Myocyte (in vitro differentiated cells): ENCODE results near the gene HOMER2. TPM values are rescaled to one million over a fixed set of nuclear protein-coding genes. Genes with fewer than 3 reads are reported as not detected.
"Not testable (repeated sequence)": the region's sequence is repeated elsewhere in the genome, so short reads cannot be mapped to it uniquely, and the experiment has no call there.

Experiments used
- DNase-seq: peaks from one replicate; pipeline ENCODE4 v3.0.0-alpha.2; 2012; ENCODE audit warnings: low read depth
- total RNA-seq: library from RNA; depleted of rRNA; stranded (reverse); fragments of >200 nt; gene quantifications from 2 replicates; pipeline ENCODE4 v1.2.3, GENCODE V29; 2014

HOMER2 gene
- total RNA-seq, 1 donor from 2014 or later, result 18.8 TPM

DNA sequence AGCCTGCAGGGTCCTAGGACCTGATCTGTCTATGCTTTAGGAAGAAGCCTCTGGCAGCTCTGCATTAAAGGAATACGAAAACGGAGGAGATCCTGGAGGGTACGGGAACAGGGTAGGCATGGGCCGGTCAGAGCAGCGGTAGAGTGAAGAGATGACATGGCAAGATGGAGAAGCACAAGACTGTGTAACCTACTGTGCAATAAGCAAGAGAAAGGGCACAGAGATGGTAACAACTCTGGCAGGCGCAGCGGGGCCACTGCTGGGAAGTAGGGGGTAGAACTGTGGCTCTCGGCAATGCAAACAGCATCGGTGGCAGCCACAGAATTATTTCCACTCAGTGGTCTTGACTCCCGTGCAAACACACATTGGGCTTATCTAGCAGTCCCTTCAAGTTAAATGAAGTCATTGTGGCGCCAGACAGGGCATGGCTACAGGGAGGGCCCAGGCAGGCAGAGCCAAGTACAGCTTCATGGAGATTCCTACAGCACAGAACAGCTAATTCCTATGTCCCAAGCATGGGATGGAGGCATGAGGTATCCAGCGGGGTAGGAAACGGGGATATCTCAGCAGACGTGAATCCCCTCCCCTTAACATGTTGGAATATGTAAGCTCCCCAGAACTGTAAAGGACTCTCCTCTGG, 114.3 kb downstream of the HOMER2 start:
- no peak for DNase-seq

DNA sequence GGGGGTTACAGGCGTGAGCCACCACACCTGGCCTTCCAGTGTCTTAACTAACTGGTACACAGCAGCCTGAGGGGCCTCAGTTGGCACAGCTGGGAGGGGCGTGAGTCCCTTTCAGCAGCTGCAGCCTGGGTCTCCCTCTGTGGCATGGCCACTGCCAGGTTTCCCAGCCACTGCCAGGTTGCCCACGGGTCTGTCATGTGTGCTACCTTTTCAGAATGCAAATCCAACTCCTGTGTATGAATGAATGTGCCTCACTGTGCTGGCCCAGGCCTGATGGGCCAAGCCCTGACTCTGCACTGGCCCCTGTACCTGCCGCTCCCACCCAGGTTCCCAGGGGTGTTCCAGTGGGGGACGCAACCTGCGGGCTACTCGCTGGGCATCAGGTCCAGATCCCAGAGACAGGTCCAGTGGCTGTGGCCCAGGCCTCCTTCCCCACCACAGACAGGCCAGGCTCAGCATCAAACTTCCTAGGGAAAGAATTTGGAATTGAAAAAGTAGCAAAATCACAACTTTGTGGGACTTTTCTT, 117.1 kb downstream of the HOMER2 start:
- no peak for DNase-seq

DNA sequence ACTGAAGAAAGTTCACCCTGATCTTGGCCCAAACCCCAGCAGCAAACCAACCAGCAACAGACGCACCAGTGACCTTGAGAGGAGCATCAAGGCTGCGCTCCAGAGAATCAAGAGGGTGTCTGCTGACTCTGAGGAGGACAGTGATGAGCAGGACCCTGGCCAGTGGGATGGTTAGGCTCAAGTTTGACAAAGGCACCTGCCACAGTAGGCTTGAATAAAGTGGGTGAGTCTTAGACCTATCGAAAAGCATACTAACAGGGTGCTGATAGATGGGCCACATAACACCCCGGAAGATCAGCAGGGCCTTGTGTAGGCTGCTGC, 119.2 kb downstream of the HOMER2 start:
- no peak for DNase-seq

DNA sequence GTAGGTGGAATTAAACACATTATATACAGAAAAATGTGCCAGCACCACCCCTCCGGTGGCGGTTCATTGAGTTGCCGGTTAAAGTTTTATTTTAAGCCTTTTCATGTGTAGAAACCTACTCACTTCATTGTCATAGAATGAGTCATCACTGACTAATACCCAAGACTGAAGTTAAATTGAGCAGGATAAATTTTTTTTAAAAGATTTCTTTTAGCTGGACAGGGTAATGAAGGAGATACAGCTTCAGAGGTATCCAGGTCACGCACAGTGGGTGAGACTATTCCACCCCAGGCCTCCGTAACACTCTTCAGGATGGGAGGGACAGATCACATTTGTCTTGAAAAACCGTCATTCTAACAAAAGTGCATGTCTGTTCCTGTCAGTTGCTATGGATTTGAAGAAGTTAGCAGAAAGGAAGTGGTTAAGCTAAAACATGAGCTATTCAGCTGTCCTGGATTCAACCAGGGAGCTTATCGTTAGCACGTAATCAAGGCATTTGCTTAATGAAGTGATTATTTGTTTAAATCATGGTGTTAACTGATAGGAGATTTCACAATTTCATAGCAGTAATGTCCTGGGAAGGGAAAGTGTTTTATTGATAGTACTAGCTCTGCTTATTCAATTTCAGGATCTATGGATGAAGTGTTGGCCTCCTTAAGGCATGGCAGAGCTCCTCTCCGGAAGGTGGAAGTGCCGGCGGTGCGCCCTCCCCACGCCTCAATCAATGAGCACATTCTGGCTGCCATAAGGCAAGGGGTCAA, 119.7 kb downstream of the HOMER2 start:
- DNase-seq, result peak; percentile 71

DNA sequence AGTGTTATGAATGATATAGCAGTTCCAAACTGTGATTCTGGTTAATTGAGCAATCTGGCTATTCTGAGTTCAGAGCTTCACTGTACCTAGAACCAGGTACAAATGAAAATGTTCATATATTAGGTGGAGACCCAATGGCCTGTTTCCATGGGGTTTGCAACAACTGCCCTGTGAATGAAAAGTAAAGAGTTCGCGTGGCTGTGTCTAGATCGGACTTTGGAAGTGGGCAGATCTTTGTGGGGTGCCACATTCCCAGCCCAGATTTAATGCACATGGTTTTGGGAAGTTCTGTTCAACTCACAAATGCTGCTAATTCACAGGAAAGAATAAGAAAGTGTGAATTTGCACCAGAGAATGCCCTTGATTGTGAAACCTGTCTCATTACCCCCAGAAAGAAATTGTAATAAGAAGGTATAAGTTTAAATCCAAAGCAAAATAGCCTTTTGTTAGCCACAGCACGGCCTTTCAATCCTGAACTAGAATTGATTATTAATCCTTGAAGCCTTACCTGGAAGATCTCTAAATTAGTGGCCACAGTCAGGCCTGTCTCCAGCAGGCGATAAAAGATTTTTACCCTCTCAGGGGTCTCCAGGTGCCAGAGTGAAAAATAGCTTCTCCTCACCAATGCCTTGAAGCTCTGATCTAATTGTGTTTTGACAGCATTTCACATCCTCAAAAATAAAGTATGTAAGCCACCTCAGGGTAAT, 120.5 kb downstream of the HOMER2 start:
- DNase-seq, result no peak

DNA sequence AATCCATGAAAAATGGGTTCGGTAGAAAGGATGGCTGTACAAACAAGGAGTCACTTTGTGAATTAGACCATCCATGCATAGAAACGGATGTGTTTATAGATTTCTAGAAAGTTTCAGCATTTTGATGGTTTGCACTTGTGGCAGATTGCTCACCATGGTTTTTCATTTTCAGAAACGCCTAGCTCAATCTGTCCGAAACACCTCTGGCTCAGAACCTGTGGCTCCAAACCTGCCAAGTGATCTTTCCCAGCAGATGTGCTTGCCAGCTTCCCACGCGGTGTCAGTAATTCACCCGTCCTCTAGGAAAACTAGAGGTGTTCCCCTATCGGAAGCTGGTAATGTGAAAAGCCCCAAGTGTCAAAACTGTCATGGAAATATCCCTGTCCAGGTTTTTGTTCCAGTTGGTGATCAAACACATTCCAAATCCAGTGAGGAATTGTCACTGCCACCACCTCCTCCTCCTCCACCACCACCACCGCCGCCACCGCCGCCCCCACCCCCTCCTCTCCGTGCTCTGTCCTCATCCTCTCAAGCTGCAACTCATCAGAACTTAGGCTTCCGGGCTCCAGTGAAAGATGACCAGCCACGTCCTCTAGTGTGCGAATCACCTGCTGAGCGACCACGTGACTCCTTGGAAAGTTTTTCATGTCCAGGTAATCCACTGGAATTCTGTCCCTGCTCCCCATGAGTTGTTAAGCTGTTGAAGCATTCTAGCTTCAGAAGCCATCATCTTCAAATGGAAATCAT, 121.9 kb downstream of the HOMER2 start:
- no peak for DNase-seq

DNA sequence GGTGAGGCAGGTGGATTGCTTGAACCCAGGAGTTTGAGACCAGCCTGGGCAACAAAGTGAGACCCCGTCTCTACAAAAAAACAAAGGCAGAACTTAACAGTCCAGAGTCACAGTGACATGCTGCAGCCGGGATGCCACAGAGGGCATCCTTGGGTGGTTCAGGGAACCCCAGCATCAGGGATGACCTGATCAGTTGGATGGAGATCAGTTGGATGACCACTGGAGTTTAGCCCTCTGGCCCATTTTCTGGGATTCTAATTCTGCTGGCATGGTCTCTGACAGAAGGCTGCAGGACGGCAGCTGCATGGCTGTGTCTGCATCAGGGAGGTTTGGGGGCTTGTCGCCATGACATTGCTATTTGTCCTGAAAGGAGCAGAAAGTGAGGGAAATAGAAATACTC, 123.3 kb downstream of the HOMER2 start:
- DNase-seq, result no peak

DNA sequence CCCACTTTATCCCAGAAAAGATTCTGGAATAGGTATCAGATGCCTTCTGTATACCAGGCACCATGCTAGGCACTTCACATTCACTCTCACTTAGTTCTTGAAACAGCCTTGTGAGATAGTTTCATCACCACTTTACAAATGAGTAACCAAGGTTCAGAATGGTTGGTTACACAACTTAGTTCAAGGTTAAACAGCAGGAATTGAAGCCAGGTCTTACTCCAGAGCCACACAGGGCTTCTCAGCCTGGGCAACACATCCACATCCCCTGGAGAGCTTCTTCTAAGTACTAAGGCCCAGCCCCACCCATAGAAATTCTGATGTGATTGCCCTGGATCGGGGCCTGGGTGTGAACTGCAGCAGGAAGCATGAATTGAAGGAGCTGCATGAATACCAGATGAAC, 124.4 kb downstream of the HOMER2 start:
- DNase-seq, result no peak

DNA sequence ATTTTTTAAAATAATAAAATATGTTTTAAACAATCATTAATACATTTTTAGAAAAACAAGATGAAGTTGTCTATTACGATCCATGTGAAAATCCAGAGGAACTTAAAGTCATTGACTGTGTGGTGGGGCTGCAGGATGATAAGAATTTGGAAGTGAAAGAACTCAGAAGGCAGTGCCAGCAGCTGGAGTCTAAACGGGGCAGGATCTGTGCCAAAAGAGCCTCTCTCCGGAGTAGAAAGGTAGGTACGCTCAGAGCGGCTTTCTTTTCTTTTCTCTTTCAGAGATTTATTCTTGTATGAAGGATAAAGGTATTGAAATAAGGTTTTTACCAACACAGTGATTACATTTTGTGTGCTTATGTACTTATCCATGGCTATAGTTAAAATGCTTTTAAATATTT, 129.5 kb downstream of the HOMER2 start:
- no peak for DNase-seq

DNA sequence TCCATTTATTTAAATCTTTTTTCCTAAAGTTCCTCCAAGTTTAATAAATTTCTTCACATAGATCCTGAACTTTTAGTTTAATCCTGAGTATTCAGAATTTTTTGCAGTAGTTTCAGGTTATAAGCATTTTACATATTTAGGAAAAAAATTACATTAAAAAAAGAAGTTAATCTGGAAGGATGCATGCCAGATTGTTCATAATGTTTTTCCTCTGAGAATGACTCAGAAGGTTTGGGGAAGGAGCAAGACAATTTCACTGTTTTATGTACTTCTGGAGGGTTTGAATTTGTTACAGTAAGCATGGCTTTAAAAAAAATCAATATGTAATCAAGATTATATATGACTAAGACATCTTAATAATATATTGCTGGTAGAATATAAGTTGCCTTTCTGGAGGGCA, 130.7 kb downstream of the HOMER2 start:
- DNase-seq, result not testable (repeated sequence)

DNA sequence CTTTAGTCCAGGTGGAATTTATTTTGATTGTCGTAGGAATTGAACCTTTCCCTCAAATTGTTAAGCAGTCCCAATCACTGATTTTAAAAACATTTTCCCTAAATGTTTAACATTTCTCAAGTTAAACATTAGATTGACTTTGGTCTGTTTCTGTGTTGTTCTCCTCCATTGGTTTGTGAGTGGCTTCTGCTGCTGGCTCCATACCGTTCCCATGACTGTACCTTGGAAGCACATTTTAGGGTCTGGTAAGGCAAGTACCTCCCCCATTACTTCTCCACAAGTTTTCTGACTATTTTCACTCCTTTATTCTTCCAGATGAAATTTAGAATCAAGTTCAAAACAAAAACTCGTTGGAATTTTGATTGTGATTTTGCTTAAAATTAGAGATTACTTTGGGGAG, 131.1 kb downstream of the HOMER2 start:
- not testable (repeated sequence) for DNase-seq

DNA sequence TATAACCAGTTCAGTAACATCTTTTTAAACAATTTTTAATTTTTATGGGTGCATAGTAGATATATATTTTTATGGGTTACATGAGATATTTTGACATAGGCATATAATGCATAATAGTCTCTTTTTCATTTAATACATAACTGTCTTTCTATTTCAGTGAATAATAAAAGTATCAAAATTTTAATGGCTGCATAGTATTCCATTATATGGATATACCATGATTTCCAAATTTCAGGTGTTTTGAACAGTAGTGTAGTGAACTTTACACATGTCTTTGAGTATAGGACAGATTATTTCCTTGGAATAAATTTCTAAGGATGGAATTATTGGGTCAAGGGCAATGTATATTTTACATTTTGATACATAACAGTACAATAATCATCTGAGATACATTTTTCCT, 132.4 kb downstream of the HOMER2 start:
- no peak for DNase-seq

DNA sequence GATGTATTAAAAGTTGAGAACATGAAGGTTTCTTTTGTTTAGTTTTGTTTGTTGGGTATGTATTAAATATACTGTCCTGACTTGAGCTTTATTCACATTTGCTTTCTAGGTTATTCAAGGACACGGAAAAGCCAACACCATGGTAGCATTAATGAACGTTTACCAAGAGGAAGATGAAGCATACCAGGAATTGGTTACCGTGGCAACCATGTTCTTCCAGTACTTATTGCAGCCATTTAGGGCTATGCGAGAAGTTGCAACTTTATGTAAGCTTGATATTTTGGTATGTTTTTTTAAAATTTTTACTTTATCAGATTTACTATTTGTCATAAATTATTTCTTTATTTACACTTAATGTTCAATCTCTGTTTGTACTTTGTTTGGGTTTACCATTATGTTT, 139.5 kb downstream of the HOMER2 start:
- DNase-seq, result no peak

DNA sequence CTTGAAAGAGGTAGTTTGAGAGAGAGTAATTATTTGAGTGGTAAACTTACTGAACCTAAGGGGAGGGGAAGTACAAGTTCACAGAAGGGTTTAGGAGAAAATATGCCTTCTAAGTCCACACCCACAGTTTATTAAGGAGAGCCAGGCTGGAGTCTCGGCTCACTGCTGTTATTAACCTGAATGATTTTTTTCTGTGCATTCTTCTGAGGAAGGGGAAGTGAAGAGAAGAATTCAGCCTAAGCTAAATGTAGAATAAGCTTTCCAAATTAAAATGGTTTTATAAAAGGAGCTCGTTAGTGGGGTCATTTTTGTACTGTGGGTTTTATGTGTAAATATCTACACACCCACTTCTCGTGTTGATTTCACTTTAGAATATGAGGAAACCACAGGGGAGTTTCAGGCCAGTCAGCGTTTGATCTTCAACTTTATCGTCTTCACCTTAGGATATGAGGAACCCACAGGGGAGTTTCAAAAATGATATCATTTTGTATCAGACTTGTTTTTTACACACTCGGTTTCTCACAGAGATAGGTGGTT, 141.6 kb downstream of the HOMER2 start:
- DNase-seq, result no peak

DNA sequence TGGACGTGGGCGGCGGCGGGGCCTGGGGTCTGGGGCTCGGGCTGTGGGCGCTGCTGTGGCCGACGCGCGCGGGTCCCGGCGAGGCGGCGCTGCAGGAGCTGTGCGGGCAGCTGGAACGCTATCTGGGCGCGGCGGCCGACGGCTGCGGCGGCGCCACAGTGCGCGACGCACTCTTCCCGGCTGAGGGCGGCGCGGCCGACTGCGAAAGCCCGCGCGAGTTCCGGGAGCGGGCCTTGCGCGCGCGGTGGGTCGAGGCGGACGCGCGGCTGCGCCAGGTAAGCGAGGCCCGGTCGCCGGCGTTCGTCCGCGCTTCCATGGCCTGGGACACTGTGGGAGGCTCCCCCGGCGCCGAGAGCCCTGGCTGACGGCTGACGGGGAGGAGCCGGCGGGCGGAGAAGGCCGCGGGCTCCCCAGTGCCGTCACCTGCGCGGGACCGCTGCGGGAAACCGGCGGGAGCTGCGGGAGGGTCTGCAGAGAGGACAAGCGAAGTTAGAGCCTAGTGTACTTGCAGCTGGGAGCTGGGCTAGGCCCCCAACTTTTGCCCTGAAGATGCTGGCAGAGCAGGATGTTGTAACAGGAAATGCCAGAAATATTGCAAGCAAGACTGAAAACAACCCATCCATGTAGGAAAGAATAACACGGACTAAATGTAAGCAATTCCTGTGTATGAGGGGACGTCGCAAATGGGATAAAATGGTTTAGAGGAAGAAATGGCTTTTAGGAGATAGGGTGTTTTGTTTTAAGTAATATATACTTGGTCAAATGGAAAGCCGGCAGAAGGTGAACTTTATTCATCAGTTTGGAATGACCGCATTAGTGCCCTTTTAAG, 142.2 kb downstream of the HOMER2 start:
- no peak for DNase-seq

DNA sequence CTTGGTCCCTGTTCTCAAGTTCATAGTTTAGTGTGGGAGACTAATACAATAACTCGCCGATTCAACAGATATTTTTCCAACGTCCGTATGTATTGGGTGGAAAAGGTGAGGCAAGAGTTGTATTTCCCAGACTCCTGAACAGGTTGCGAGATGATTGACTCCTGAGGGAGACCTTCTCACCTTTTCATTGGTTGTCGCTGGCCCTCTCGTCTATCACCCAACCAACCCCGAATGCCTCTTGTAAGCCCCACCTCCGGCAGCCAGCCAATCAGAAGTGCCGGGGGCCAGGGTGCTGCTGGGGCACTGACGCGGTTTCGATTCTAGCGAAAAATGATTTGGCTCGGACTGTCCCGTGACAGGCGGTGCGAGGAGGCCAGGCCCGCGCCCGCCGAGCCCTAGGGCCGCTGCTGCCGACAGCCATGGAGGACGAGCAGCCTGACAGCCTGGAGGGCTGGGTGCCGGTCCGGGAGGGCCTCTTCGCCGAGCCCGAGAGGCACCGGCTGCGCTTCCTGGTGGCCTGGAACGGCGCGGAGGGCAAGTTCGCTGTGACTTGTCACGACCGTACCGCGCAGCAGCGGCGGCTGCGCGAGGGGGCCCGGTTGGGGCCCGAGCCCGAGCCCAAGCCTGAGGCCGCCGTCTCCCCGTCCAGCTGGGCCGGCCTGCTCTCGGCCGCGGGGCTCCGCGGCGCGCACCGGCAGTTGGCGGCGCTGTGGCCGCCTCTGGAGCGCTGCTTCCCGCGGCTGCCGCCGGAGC, 143.0 kb downstream of the HOMER2 start, which contains the start of gene WHAMM:
Gene WHAMM (plus strand): TSS at position 321 of the 753 bp plus-strand sequence. CDS start 99 bp downstream, at position 420.
- peak; percentile 99 for DNase-seq

DNA sequence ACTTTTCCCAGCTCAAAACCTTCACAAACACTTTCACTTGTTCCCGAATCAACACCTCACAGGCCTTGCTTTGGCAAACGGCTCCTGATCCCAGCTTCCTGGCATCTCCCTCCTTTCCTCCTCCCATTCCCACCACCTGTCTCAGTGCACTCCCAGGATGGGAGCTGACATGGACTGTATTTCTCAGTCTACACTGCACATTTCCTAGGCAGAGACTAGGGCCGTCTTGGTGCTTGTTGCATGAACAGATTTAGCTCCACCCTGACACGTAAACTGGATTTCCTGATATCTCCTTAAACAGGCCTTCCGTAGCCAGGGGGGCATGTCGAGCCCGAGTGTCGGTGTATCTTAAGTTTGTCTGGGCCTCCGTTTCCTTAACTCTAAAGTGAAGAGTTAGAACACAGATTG, 143.9 kb downstream of the HOMER2 start:
- peak; percentile 18 for DNase-seq

DNA sequence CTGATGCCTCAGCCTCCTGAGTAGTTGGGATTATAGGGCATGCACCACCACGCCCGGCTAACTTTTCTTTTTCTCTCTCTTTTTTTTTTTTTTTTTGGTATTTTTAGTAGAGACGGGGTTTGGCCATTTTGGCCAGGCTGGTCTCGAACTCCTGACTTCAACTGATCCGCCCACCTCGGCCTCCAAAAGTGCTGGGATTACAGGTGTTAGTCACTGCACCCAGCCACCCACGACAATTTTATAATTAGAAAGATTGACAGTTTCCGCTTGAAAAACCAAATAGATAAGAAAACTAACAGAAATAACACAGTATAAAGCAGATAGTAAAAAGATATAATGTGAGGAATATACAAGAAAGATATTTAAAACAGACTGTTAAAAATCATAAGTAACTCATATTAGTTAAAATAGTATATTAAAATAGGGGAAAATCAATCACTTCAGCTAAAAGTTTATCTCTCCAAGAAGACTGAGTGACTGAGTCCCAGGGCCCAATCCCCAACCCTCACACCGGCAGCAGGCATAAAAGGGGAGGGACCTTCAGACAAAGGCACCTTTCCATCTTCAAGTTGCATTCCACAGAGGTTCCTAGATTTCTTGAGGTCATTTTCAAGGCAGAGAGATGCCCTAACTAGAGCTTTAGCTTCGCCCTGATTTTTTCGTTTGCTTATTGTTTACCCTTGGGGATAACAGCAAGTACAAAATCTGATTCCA, 144.4 kb downstream of the HOMER2 start:
- no peak for DNase-seq

DNA sequence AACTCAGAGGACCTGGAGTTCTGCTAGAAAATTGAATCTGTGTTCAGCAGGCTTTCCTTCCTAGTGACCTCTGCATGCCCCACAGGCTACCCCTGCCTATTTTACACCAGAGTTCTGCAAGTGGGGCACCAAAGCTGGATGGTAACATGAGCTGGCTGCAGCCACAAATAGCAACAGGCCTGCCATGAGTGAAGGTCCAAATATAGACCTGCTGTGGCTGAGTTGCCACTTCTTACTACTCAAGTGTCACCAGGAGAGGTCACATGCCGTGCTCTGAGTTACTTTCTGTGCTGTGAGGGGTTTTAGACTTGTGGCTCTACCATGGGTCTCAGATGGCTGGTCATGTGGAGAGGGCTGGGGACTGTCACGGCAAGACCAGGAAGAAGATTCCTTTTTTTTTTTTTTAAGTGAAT, 146.5 kb downstream of the HOMER2 start, which contains the start of gene FSD2:
Gene FSD2 (minus strand): TSS at position 76 of the 413 bp plus-strand sequence. CDS start 18,679 bp downstream, outside the sequence.
- DNase-seq, result peak; percentile 93
